ENCODE data around the gene GDPD5.

Gene GDPD5

GRCh38 chr11:75388386-75389275 lies 137.1 kb downstream of the GDPD5 start:
- peak; percentile 45 for DNase-seq

- DNase-seq: no peak
These were observed 137.9 kb downstream of the GDPD5 start for GRCh38 chr11:75387736-75388294.

GRCh38 chr11:75386942-75387630 lies 138.7 kb downstream of the GDPD5 start:
- DNase-seq: no peak
